Nephron (organoid): ENCODE results near the gene FOXN3.

Experiments used
- H3K27ac Mint-ChIP-seq, 3 experiments: 2 replicates each; pipeline ENCODE4 v1.8.0; 2020; ENCODE audit warnings: mixed read lengths in 3 of 3, mild to moderate bottlenecking in 2 of 3, moderate library complexity in 1 of 3
- H3K27me3 Mint-ChIP-seq: 2 replicates; pipeline ENCODE4 v1.8.0; 2021; ENCODE audit warnings: low read depth, mild to moderate bottlenecking, moderate library complexity, mixed read lengths
- H3K36me3 Mint-ChIP-seq: 2 replicates; pipeline ENCODE4 v1.8.0; 2020; ENCODE audit warnings: low read depth, mixed read lengths
- H3K4me1 Mint-ChIP-seq: 2 replicates; pipeline ENCODE4 v1.8.0; 2020; ENCODE audit warnings: mixed read lengths
- H3K4me3 Mint-ChIP-seq, 3 experiments: 2 replicates each; pipeline ENCODE4 v1.8.0; 2020; ENCODE audit warnings: mild to moderate bottlenecking in 3 of 3, mixed read lengths in 3 of 3, moderate library complexity in 2 of 3
- H3K9me3 Mint-ChIP-seq: 2 replicates; pipeline ENCODE4 v1.8.0; 2020; ENCODE audit warnings: mixed read lengths
- TF ChIP-seq, protein P1 (sequence below), 3 experiments: fragments of 200-600 bp; sonication (generic); IDR thresholded peaks; one replicate each; pipeline ENCODE4 v1.5.0; 2021; ENCODE audit warnings: antibody characterized with exemption in 3 of 3; ENCODE audit not compliant: unreplicated experiment in 3 of 3

FOXN3 gene

DNA sequence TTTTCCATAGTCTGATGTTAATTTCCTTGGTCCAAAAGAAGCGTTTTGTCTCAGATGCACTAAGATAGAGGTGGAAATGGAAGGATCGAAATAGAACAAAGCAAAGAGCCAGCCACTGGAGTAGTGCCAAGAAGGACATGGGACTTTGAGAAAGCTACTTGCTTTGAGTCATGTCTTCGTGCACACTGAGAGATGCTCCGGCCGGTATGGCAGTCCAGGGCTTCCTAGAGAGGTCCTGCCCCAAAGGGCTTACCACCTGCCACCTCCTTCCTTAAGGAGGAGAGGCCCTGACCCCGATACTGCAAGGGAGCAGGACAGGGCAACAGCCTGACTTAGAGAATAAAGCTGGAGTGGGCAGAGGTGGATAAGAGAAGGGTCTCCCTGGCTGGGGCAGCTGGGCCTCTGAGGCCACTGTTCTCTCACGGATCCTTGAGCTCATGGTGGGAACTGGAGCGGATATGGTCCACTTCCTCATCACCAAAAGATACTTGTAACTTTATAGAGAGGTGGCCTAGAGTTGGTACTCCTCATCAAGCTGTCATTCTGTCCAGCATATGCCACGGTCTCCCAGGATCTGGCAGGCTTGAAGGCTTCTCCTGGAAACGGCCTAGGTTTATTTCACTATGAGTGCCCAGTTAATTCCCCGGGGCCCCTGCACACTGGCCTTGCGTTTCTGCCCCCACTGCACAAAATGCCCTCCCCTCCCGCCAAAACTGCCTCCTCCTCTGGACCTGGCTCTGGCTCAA lies 57.4 kb downstream of the FOXN3 start:
- H3K4me3 Mint-ChIP-seq = no peak overlapping the region
- no peaks in the 10 kb centered on the region for H3K27me3 Mint-ChIP-seq
- TF ChIP-seq, protein P1, sequence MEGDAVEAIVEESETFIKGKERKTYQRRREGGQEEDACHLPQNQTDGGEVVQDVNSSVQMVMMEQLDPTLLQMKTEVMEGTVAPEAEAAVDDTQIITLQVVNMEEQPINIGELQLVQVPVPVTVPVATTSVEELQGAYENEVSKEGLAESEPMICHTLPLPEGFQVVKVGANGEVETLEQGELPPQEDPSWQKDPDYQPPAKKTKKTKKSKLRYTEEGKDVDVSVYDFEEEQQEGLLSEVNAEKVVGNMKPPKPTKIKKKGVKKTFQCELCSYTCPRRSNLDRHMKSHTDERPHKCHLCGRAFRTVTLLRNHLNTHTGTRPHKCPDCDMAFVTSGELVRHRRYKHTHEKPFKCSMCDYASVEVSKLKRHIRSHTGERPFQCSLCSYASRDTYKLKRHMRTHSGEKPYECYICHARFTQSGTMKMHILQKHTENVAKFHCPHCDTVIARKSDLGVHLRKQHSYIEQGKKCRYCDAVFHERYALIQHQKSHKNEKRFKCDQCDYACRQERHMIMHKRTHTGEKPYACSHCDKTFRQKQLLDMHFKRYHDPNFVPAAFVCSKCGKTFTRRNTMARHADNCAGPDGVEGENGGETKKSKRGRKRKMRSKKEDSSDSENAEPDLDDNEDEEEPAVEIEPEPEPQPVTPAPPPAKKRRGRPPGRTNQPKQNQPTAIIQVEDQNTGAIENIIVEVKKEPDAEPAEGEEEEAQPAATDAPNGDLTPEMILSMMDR (IDR thresholded peaks at IDR 0.05; ENCODE audit: unreplicated experiment in 3 of 3) = no peak
- peaks cover 14% of the 10 kb centered on the region for H3K4me1 Mint-ChIP-seq
- peaks cover 12% of the 10 kb centered on the region for H3K36me3 Mint-ChIP-seq
- H3K9me3 Mint-ChIP-seq = no peaks in the 10 kb centered on the region
- H3K27ac Mint-ChIP-seq = peak overlapping the region in 2 of 3 experiments; percentile 38 to 52

DNA sequence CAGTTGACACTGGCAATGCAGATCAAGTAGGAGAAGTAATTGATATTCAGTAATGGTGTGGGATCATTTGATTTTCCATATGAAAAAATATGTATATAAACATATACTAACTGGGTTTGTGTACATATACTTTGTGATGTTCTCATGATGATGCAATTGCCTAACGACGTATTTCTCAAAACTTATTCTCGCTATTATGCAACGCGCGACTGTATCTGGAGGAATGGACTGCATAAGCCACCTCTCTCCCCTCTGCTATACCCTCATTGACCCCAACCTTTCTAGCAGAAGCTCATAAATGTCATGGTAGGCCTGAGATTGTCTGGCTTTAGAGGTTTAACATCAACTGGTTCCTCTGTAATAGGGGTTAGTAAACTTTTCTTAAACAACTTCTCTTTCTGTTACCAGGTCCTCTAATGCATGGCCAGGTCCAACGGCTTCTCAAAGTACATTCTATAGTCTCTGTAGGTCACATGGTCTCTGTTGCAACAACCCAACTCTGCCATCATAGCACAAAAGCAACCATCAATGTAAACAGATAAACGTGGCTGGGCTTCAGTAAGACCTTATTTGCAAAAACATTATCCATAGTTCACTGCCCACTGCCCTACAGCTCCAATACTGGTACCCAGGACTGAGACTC lies 59.3 kb downstream of the FOXN3 start:
- no peak overlapping the region for H3K27ac Mint-ChIP-seq
- TF ChIP-seq, protein P1 (IDR thresholded peaks at IDR 0.05; ENCODE audit: unreplicated experiment in 3 of 3) = no peak
- H3K9me3 Mint-ChIP-seq = no peaks in the 10 kb centered on the region
- no peaks in the 10 kb centered on the region for H3K36me3 Mint-ChIP-seq
- H3K27me3 Mint-ChIP-seq = no peaks in the 10 kb centered on the region
- no peak overlapping the region for H3K4me3 Mint-ChIP-seq
- peaks cover 15% of the 10 kb centered on the region for H3K4me1 Mint-ChIP-seq

DNA sequence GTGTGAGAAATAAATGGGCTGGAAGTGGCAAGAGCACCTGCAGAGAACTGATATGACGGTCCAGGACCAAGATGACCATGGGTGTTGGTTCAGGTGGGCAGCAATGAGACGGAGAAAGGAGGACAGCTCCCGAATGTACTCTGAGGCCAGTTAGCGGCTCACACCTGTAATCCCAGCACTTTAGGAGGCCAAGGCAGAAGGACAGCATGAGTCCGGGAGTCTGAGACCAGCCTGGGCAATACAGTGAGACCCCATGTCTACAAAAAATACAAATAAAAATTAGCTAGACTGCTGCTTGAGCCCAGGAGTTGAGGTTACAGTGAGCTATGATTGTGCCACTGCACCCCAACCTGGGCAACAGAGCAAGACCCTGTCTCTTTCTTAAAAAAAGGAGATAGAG lies 60.1 kb downstream of the FOXN3 start:
- Mint-ChIP-seq H3K9me3 (no peaks in the 10 kb centered on the region), H3K27ac (no peak overlapping the region), H3K4me3 (no peak overlapping the region), H3K36me3 (no peaks in the 10 kb centered on the region), H3K27me3 (no peaks in the 10 kb centered on the region), H3K4me1 (peaks cover 24% of the 10 kb centered on the region)
- TF ChIP-seq, protein P1 (IDR thresholded peaks at IDR 0.05; ENCODE audit: unreplicated experiment in 3 of 3) = no peak

GRCh38 chr14:89356496-89356895 lies 60.5 kb downstream of the FOXN3 start:
- H3K27ac Mint-ChIP-seq = no peak overlapping the region
- peaks cover 28% of the 10 kb centered on the region for H3K4me1 Mint-ChIP-seq
- H3K36me3 Mint-ChIP-seq = no peaks in the 10 kb centered on the region

DNA sequence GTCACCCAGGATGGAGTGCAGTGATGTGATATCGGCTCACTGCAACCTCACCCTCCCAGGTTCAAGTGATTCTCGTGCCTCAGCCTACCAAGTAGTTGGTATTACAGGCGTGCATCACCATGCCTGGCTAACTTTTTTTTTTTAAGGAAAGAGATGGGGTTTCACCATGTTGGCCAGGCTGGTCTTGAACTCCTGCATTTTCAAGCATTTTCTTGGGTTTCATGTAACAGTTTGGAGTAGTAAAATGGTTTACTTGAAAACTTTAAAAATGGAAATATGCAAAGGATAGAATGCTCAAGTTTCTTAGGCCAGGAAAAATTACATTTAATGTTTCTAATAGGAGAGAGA lies 63.3 kb downstream of the FOXN3 start:
- H3K4me1 Mint-ChIP-seq = peaks cover 48% of the 10 kb centered on the region
- TF ChIP-seq, protein P1 (IDR thresholded peaks at IDR 0.05; ENCODE audit: unreplicated experiment in 3 of 3) = no peak
- H3K27me3 Mint-ChIP-seq = no peaks in the 10 kb centered on the region
- H3K4me3 Mint-ChIP-seq = no peak overlapping the region
- peak overlapping the region in 2 of 3 experiments; percentile 97 to 100 for H3K27ac Mint-ChIP-seq
- H3K36me3 Mint-ChIP-seq = peaks cover 19% of the 10 kb centered on the region
- H3K9me3 Mint-ChIP-seq = no peaks in the 10 kb centered on the region

More at GRCh38 chr14:89356496-89356895, 60.5 kb downstream of the FOXN3 start:
- Mint-ChIP-seq H3K9me3 (no peaks in the 10 kb centered on the region), H3K27me3 (no peaks in the 10 kb centered on the region), H3K4me3 (no peak overlapping the region)
- TF ChIP-seq, protein P1 (IDR thresholded peaks at IDR 0.05; ENCODE audit: unreplicated experiment in 3 of 3) = no peak
